Stomach smooth muscle (tissue), 2 donors: ENCODE measurements around the gene PRND.
"Not testable (repeated sequence)": the region's sequence is repeated elsewhere in the genome, so short reads cannot be mapped to it uniquely, and the experiment has no call there.

ENCODE experiments used
- H3K27ac ChIP-seq: one replicate; pipeline ENCODE4 v1.7.0; 2013; ENCODE audit warnings: mild to moderate bottlenecking, low read length, inconsistent platforms
- H3K27me3 ChIP-seq, 2 donors: one replicate each; pipeline ENCODE4 v1.7.0; 2013; ENCODE audit warnings: low read length in 2 of 2; ENCODE audit not compliant: insufficient read depth in 2 of 2, control insufficient read depth in 1 of 2
- H3K36me3 ChIP-seq, 2 donors: one replicate each; pipeline ENCODE4 v1.7.0; 2013; ENCODE audit warnings: low read length in 2 of 2; ENCODE audit not compliant: control insufficient read depth in 2 of 2, insufficient read depth in 2 of 2
- H3K4me1 ChIP-seq: one replicate; pipeline ENCODE4 v1.7.0; 2013; ENCODE audit warnings: low read length; ENCODE audit not compliant: control insufficient read depth, insufficient read depth
- H3K4me3 ChIP-seq, 2 donors: one replicate each; pipeline ENCODE4 v1.7.0; 2013; ENCODE audit warnings: low read length in 2 of 2
- H3K9ac ChIP-seq, 2 donors: one replicate each; pipeline ENCODE4 v1.7.0; 2013; ENCODE audit warnings: low read length in 2 of 2, mild to moderate bottlenecking in 1 of 2
- H3K9me3 ChIP-seq, 2 donors: one replicate each; pipeline ENCODE4 v1.7.0; 2013; ENCODE audit warnings: low read length in 2 of 2; ENCODE audit not compliant: control insufficient read depth in 2 of 2
- donor health status: healthy.
- donor health status: Pancreatic carcinoma.

The PRND gene

DNA sequence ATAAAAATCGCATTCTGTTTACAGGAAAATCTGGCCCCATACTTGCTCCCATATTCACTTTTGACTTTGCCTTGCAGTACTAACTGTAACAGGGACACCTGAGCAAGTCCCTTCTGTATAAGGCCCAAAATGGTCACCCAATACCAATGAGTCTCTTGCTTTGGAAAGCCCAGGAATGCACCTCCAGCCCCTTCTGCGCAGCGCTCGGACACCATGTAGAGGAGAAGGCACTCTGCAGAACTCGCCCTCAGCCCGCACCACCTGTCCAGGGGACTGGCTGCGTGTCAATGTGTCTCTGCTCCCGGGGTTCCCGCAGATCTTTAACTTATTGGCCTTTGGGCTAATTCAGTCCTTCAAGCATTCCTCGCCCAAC is 746 bp upstream of the PRND start:
- H3K9ac ChIP-seq: peak overlapping the region in 1 of 2 donors; percentile 26
- no peaks in the 10 kb centered on the region for H3K9me3 ChIP-seq
- H3K4me3 ChIP-seq: peak overlapping the region; percentile 26 to 49
- H3K4me1 ChIP-seq: peaks cover 18% of the 10 kb centered on the region
- H3K27me3 ChIP-seq: no peaks in the 10 kb centered on the region
- no peak overlapping the region for H3K27ac ChIP-seq
- H3K36me3 ChIP-seq: no peaks in the 10 kb centered on the region

DNA sequence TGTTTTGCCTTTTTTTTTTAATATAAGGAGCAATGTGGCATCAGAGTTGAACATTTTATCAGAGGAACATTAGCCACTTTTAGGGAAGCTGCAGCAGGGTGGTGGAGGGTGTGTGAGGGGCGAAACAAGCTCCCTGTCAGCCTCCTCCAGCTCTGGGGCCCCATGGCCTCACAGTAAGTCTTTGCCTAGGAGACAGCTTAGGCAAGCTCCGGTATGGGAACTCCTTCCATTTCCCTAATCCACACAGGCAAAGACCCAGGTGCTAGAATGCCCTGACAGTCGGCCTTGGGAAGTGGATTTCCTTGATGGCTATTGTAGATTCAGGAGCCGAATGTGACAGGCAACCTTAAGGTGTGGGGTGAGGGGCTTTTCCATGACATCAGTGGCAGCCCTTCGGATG is 862 bp downstream of the PRND start:
- Histone ChIP-seq H3K9me3 (no peaks in the 10 kb centered on the region), H3K27ac (no peak overlapping the region), H3K4me1 (peaks cover 21% of the 10 kb centered on the region), H3K9ac (no peak overlapping the region), H3K27me3 (no peaks in the 10 kb centered on the region), H3K36me3 (no peaks in the 10 kb centered on the region), H3K4me3 (no peak overlapping the region)

DNA sequence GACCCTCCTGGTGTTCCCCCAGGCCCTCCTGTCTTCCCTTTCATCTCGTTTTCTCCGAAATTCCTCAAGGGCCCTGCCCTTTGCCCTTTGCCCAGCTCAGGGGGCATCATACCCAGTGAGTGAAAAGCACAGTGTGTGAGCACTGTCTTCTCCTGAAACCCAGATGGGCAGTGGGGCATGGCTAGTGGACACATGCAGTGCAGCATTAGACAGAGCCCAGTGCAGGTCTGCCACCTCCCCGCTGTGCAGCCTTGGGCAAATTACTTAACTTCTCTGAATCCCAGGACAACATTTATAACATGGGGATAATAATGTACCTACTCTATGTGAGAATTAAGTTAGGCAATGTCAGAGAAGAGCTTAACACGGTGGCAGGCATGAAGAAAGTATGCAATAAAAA is 1.3 kb downstream of the PRND start:
- H3K9ac ChIP-seq: no peak overlapping the region
- H3K27me3 ChIP-seq: no peaks in the 10 kb centered on the region
- peaks cover 21% of the 10 kb centered on the region for H3K4me1 ChIP-seq
- no peak overlapping the region for H3K27ac ChIP-seq
- H3K9me3 ChIP-seq: no peaks in the 10 kb centered on the region
- H3K36me3 ChIP-seq: no peaks in the 10 kb centered on the region
- H3K4me3 ChIP-seq: no peak overlapping the region

DNA sequence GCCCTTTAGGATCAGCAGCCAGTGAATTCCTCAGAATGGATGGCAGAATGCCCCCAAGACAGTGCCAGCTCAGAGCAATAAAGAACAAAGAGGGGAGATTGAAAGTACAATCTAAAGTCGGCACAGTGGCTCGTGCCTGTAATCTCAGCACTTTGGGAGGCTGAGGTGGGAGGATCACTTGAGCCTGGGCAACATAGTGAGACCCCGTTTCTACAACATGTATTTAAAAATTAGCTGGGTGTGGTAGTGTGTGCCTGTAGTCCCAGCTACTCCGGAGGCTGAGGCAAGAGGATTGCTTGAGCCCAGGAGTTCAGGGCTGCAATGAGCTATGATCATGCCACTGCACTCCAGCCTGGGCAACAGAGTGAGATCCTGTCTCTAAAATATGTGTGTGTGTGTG is 1.8 kb downstream of the PRND start:
- not testable (repeated sequence) for H3K27ac ChIP-seq, H3K27me3 ChIP-seq
- peaks cover 21% of the 10 kb centered on the region for H3K4me1 ChIP-seq

DNA sequence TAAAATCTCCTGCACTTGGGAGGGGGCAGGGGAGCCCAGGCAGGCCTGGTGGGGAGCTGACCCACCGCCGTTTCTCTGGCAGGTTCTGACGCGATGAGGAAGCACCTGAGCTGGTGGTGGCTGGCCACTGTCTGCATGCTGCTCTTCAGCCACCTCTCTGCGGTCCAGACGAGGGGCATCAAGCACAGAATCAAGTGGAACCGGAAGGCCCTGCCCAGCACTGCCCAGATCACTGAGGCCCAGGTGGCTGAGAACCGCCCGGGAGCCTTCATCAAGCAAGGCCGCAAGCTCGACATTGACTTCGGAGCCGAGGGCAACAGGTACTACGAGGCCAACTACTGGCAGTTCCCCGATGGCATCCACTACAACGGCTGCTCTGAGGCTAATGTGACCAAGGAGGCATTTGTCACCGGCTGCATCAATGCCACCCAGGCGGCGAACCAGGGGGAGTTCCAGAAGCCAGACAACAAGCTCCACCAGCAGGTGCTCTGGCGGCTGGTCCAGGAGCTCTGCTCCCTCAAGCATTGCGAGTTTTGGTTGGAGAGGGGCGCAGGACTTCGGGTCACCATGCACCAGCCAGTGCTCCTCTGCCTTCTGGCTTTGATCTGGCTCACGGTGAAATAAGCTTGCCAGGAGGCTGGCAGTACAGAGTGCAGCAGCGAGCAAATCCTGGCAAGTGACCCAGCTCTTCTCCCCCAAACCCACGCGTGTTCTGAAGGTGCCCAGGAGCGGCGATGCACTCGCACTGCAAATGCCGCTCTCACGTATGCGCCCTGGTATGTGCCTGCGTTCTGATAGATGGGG is 3.0 kb downstream of the PRND start:
- Histone ChIP-seq H3K27me3 (no peaks in the 10 kb centered on the region), H3K4me3 (no peak overlapping the region), H3K9me3 (no peaks in the 10 kb centered on the region), H3K9ac (no peak overlapping the region), H3K36me3 (no peaks in the 10 kb centered on the region), H3K4me1 (peaks cover 21% of the 10 kb centered on the region), H3K27ac (no peak overlapping the region)

More for the DNA sequence above, 1.8 kb downstream of the PRND start:
- H3K4me3 ChIP-seq, H3K36me3 ChIP-seq, H3K9ac ChIP-seq, H3K9me3 ChIP-seq: not testable (repeated sequence)

DNA sequence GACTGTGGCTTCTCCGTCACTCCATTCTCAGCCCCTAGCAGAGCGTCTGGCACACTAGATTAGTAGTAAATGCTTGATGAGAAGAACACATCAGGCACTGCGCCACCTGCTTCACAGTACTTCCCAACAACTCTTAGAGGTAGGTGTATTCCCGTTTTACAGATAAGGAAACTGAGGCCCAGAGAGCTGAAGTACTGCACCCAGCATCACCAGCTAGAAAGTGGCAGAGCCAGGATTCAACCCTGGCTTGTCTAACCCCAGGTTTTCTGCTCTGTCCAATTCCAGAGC is 3.5 kb downstream of the PRND start:
- no peaks in the 10 kb centered on the region for H3K9me3 ChIP-seq
- H3K4me3 ChIP-seq: no peak overlapping the region
- H3K4me1 ChIP-seq: peaks cover 17% of the 10 kb centered on the region
- no peaks in the 10 kb centered on the region for H3K27me3 ChIP-seq
- H3K9ac ChIP-seq: no peak overlapping the region
- H3K36me3 ChIP-seq: no peaks in the 10 kb centered on the region
- no peak overlapping the region for H3K27ac ChIP-seq

DNA sequence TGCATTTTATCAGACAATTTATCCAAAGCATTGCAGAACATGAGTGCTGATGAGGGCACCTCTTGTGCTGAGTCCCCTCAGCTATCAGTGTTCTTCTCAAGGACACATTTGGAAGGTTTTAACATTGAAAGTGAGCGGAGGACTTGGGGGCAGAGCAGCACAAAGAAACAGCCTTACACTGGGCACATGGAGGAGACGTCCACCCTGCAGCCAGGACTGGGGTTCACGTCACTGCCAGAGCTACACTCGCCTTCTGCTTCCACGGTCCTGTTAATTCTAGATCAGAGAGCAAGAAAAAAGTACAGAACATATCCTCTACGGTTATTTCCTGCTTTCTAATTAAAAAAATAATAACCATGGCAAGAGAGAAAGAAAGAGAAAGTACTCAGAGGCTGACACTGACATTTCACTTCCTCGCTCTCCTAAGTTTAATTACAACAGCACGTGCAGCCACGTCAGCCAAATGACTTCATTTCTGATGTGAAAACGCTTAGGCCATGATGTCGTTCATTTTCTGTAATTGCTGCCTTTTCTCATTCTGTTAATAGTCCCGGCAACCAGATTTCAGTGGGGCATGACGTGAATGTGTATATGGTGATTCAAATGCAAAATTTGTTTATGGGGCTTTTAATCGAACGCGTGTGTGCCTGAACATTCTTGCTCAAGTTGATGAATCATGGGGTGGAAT is 5.1 kb downstream of the PRND start:
- Histone ChIP-seq H3K4me3 (peak overlapping the region in 1 of 2 donors; percentile 58), H3K36me3 (no peaks in the 10 kb centered on the region), H3K27ac (no peak overlapping the region), H3K9me3 (no peaks in the 10 kb centered on the region), H3K4me1 (peaks cover 6% of the 10 kb centered on the region), H3K27me3 (peaks cover 0 to 2% of the 10 kb centered on the region in 2 donors), H3K9ac (peak overlapping the region in 1 of 2 donors; percentile 29)

DNA sequence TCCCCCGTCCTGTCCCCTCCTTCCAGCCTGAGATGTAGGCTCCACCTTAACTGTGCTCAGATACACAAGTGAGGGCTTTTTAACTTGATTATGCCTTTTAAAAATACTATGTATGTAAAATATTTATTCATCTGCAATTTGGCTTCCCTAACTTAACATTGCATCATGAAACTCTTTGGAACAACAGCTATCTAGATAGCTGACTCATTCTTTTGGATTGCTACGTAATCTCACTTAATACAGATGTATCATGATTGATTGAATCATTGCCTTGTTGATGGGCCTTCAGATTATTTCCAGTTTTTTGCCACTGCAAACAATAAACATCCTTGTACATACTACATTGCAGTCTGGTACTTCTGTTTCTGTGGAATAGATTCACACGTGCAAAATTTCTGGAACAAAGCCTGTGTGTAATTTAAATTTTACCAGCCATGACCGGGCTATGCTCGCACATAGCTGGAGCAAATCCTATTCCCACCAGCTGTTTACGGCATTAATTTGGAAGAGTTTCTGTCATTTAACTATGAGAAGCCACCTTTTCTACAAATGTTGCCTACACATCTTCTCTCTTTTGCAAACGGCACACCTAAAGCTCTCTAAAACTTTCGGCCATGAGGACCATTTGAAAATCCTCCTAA is 6.5 kb downstream of the PRND start:
- H3K9ac ChIP-seq: no peak overlapping the region
- peaks cover 0 to 2% of the 10 kb centered on the region in 2 donors for H3K27me3 ChIP-seq
- H3K4me1 ChIP-seq: peaks cover 6% of the 10 kb centered on the region
- H3K27ac ChIP-seq: no peak overlapping the region
- no peaks in the 10 kb centered on the region for H3K36me3 ChIP-seq
- H3K9me3 ChIP-seq: no peaks in the 10 kb centered on the region
- no peak overlapping the region for H3K4me3 ChIP-seq

DNA sequence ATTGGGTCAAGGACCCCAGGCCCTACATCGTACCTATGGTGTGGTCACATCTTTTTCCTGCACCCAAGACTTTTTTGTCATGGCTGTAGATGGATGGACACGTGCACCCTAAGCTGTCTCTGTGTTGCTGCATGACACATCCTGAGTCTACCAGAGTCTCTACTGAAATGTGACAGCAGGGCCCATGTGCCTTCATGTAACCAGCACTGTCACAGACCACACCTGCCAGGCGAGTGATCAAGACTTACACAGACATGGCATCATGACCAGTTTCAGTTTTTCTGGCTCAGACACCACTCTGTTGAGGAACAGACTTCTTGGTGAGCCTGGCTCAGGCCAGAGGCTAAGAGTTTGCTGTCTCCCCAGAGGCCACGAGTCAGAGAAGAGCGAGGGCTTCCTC is 7.6 kb downstream of the PRND start:
- H3K36me3 ChIP-seq: no peaks in the 10 kb centered on the region
- peaks cover 0 to 2% of the 10 kb centered on the region in 2 donors for H3K27me3 ChIP-seq
- H3K27ac ChIP-seq: no peak overlapping the region
- H3K4me1 ChIP-seq: peaks cover 6% of the 10 kb centered on the region
- no peaks in the 10 kb centered on the region for H3K9me3 ChIP-seq
- no peak overlapping the region for H3K9ac ChIP-seq
- no peak overlapping the region for H3K4me3 ChIP-seq

DNA sequence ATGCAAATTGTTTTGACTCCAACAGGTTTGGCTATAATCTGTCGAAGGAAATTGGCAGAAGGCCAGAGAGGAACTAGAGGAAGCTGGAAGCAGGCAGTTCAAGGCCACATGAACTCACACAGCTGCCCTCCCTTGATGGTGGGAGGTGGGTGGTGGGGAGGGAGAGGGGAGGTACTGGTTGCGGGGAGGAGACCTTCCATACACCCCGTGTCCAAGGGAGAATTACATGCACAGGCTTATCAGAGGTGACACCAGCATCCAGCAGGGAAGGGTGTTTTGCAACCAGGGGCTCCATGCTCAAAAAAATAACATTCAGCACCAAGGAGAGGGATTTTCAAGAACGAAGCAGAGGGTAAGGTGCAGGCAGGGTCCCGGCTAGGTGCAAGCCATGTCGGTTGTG is 9.1 kb downstream of the PRND start:
- peaks cover 3% of the 10 kb centered on the region for H3K4me1 ChIP-seq
- H3K27ac ChIP-seq: no peak overlapping the region
- no peaks in the 10 kb centered on the region for H3K36me3 ChIP-seq
- H3K4me3 ChIP-seq: no peak overlapping the region
- H3K9me3 ChIP-seq: no peaks in the 10 kb centered on the region
- H3K27me3 ChIP-seq: peaks cover 0 to 2% of the 10 kb centered on the region in 2 donors
- H3K9ac ChIP-seq: no peak overlapping the region

DNA sequence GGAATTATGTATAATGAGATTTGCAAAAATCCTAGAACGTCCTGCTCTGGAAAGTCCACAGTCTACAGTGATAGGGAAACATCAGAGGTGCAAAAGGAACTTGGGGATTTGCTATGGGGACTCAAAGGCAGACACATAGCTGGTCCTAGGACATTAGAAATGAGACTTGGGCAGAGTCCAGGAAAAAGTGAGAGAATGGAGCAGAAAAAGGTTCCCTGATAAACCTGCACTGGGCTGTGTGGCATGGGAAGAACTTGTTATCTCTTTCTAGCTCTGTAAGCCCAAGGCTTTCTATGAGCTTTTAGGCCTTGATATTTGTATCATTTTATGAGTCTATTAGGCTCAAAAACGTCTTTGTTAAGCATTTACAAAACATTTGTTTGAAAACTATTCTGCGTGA is 15.2 kb downstream of the PRND start:
- Histone ChIP-seq H3K27ac (no peak overlapping the region), H3K9me3 (no peaks in the 10 kb centered on the region), H3K4me3 (no peak overlapping the region), H3K9ac (no peak overlapping the region), H3K4me1 (peaks cover 5% of the 10 kb centered on the region), H3K36me3 (no peaks in the 10 kb centered on the region), H3K27me3 (no peaks in the 10 kb centered on the region)
